Mucosa of rectum (tissue), 2 donors: ENCODE measurements around the gene DENND5A.
"Not testable (repeated sequence)": the region's sequence is repeated elsewhere in the genome, so short reads cannot be mapped to it uniquely, and the experiment has no call there.

Experiments used
- H3K27ac ChIP-seq, 2 donors: one replicate each; pipeline ENCODE4 v1.7.0; 2013; ENCODE audit warnings: inconsistent platforms in 2 of 2, low read depth in 2 of 2, low read length in 2 of 2
- H3K27me3 ChIP-seq, 2 donors: one replicate each; pipeline ENCODE4 v1.7.0; 2013; ENCODE audit warnings: low read length in 2 of 2; ENCODE audit not compliant: control insufficient read depth in 2 of 2, insufficient read depth in 2 of 2
- H3K36me3 ChIP-seq, 2 donors: one replicate each; pipeline ENCODE4 v1.7.0; 2013; ENCODE audit warnings: low read length in 2 of 2; ENCODE audit not compliant: control insufficient read depth in 2 of 2, insufficient read depth in 2 of 2
- H3K4me1 ChIP-seq, 2 donors: one replicate each; pipeline ENCODE4 v1.7.0; 2013; ENCODE audit warnings: low read length in 2 of 2, mild to moderate bottlenecking in 1 of 2; ENCODE audit not compliant: control insufficient read depth in 2 of 2, insufficient read depth in 2 of 2
- H3K4me3 ChIP-seq, 2 donors: one replicate each; pipeline ENCODE4 v1.7.0; 2013; ENCODE audit warnings: low read length in 2 of 2
- H3K9ac ChIP-seq, 2 donors: one replicate each; pipeline ENCODE4 v1.7.0; 2013; ENCODE audit warnings: low read length in 2 of 2, low read depth in 1 of 2, mild to moderate bottlenecking in 1 of 2
- H3K9me3 ChIP-seq, 2 donors: one replicate each; pipeline ENCODE4 v1.7.0; 2013; ENCODE audit warnings: low read length in 2 of 2; ENCODE audit not compliant: control insufficient read depth in 2 of 2
- donor health status: healthy.
- donor health status: Normal muscosa, but diverticular disease.

The DENND5A gene

DNA sequence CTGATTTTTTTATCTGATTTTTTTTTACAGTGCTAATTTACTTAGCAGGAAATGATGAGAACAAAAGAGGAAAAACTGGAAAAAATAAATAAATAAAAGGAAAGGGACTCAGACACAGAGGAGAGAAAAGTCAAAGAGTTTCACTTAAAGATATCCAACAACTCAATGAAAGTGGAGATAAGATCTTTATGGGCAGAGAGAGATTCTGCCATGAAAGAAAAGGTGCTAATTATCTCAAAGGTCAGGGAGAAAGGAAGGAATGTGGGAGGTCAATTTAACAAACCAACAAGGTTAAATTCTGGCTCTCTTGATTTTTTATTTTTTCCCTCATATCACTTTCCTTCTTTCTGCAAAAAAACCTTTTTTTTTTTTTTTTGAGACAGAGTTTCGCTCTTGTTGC is 86.0 kb downstream of the DENND5A start:
- H3K9ac ChIP-seq: no peak overlapping the region
- no peak overlapping the region for H3K4me3 ChIP-seq
- H3K9me3 ChIP-seq: no peaks in the 10 kb centered on the region
- H3K4me1 ChIP-seq: no peaks in the 10 kb centered on the region
- no peaks in the 10 kb centered on the region for H3K27me3 ChIP-seq
- peaks cover 0 to 3% of the 10 kb centered on the region in 2 donors for H3K36me3 ChIP-seq
- H3K27ac ChIP-seq: no peak overlapping the region

DNA sequence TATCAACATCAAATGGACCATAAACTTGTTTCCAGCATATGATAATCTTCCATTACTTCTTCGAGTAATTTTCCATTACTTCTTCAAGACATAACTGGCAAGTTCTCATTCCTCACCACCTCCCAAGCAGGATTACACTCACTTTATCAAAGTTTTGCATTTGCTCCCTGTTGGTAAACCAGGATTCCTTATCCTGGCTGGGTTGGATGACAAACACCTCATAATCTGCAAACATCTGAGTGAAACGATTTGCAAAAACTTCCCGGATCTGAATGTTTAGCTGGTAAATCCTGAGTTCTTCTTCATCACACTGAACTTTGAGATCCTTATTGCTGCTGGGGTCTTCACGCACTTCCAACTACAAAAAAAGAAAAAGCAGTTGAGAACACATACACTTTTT is 86.4 kb downstream of the DENND5A start:
- Histone ChIP-seq H3K9ac (no peak overlapping the region), H3K27me3 (no peaks in the 10 kb centered on the region), H3K27ac (no peak overlapping the region), H3K9me3 (no peaks in the 10 kb centered on the region), H3K4me3 (no peak overlapping the region), H3K36me3 (peaks cover 0 to 3% of the 10 kb centered on the region in 2 donors), H3K4me1 (no peaks in the 10 kb centered on the region)

DNA sequence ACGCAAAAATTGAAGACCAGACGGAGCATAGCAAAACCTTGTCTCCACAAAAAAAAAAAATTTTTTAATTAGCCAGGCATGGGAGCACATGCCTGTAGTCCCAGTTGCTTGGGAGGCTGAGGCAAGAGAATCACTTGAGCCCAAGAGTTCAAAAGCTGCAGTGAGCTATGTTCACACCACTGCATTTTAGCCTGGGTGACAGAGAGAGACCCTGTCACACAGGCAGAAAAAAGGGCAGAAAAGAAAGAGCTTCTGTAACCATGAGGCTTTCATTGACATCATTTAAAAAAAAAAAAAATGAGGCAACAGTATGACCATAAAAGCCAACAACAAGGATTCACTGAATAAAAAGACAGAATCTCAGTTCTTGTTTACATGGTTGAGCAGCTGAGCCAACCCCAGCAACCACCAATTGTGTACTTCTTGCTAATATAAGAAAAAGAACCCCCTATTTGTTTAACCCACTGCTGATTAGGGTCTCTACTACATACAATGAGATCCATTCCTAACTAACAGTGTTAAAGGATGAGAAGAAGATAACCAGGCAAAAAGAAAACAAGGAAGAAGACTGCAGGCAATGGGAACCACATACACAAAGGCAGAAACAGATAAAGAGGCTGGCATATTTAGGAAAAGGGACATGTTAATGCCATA is 87.6 kb downstream of the DENND5A start:
- peaks cover 0 to 3% of the 10 kb centered on the region in 2 donors for H3K36me3 ChIP-seq

DNA sequence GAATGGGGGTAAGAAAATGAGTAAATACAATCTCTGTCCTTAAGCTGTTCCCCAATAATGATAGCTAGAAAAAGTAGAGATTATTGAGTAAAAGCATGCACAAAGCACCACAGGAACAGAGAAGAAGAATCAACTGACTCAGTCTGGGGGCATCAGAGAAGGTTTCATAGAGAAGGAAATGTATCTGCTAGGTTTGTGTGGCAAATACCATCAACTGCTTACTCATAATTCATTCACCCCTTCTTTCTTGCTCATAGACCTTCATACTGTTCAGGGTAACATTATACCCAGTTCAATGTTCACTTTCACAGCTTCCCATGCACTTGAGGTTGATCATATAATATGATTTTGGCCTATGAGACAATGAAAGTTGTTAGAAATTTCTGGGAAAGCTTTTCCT is 88.6 kb downstream of the DENND5A start:
- Histone ChIP-seq H3K36me3 (peaks cover 0 to 3% of the 10 kb centered on the region in 2 donors), H3K4me3 (no peak overlapping the region), H3K9ac (no peak overlapping the region), H3K9me3 (no peaks in the 10 kb centered on the region), H3K27ac (no peak overlapping the region), H3K27me3 (no peaks in the 10 kb centered on the region), H3K4me1 (no peaks in the 10 kb centered on the region)

More for the DNA sequence above, 87.6 kb downstream of the DENND5A start:
- no peaks in the 10 kb centered on the region for H3K9me3 ChIP-seq
- H3K9ac ChIP-seq: no peak overlapping the region
- H3K27me3 ChIP-seq: no peaks in the 10 kb centered on the region
- no peaks in the 10 kb centered on the region for H3K4me1 ChIP-seq
- no peak overlapping the region for H3K4me3 ChIP-seq
- H3K27ac ChIP-seq: no peak overlapping the region

DNA sequence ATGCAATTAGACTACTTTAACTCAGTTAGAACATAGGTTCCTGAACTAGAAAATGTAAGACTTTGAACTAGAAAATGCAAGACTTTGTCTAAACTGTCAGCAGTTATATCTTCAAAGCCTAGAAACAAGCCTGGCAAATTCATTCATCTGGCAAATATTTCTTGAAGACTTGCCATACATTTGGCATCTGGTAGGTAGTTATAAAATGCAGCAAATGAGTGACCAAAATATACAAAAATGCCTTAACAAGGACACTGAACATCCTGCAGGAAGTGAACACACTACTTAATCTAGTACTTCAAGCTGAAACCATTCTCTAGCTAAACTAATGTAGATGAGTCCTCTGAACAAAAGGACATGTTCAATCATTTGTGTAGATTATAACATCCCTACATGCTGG is 89.0 kb downstream of the DENND5A start:
- no peaks in the 10 kb centered on the region for H3K9me3 ChIP-seq
- H3K9ac ChIP-seq: no peak overlapping the region
- H3K36me3 ChIP-seq: peaks cover 0 to 3% of the 10 kb centered on the region in 2 donors
- H3K27me3 ChIP-seq: no peaks in the 10 kb centered on the region
- H3K27ac ChIP-seq: no peak overlapping the region
- H3K4me1 ChIP-seq: no peaks in the 10 kb centered on the region
- H3K4me3 ChIP-seq: no peak overlapping the region

DNA sequence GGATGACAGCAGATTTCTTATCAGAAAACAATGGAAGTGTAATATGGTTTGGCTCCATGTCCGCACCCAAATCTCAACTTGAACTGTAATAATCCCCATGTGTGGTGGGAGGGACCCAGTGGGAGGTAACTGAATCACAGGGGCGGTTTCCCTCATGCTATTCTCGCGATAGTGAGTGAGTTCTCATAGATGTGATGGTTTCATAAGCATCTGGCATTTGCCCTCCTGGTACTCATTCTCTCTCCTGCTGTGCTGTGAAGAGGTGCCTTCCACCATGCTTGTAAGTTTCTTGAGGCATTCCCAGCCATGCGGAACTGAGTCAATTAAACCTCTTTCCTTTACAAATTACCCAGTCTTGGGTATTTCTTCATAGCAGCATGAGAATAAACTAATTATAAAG is 92.8 kb downstream of the DENND5A start:
- no peaks in the 10 kb centered on the region for H3K4me1 ChIP-seq
- H3K27me3 ChIP-seq: no peaks in the 10 kb centered on the region
- H3K9me3 ChIP-seq: no peaks in the 10 kb centered on the region
- H3K36me3 ChIP-seq: peaks cover 0 to 4% of the 10 kb centered on the region in 2 donors
- no peak overlapping the region for H3K9ac ChIP-seq
- H3K4me3 ChIP-seq: no peak overlapping the region
- H3K27ac ChIP-seq: no peak overlapping the region

DNA sequence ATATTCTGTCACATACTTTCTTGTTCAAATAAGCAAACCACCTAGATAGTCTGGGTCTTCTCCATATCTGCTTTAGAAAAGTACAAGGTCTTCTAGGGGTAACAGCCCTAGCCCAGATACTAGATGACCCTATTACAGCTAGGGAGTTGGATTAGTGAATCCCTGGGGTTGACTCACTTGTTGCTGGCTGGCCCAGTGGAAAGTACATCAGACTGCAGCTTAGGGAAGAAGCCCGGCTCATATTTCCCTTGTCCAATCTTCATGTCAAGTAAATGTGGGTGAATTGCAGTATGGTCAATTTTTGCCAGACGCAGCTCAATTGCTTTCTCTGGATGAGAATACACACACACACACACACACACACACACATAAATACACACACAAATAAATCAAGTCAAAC is 94.7 kb downstream of the DENND5A start:
- Histone ChIP-seq H3K4me3 (no peak overlapping the region), H3K9me3 (no peaks in the 10 kb centered on the region), H3K27ac (no peak overlapping the region), H3K9ac (no peak overlapping the region), H3K4me1 (no peaks in the 10 kb centered on the region), H3K36me3 (peaks cover 0 to 4% of the 10 kb centered on the region in 2 donors), H3K27me3 (no peaks in the 10 kb centered on the region)

DNA sequence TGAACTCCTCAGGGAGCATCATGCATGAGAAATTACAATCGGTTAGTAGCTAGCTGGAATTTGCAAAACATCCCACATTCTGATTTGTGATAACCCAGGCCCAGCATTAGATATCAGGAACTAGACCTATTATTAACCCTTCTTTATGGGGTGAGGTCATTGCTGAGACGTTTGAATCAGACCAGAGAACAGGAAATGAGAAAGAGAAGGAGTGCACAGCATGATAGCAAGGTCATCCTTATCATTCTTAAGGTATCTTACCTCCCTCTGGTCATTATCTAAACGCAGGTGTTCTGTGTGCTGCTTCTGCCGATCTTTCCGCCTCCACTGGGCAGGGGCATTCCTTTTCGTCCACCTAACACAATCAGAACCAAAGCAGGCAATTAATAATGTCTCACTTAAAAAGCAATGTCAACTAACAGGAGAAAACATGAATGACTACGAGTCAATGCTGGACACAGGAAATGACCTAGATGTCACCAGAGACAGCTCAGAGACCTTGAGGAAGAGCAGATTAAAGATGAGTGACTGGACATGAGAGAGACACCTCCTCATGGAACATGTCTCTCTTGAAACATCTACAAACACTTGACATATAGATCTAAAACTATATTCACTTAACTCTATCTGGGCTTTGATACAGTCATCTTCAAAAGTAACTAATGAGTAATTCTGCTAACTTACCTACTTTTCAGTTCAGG is 95.4 kb downstream of the DENND5A start:
- Histone ChIP-seq H3K27me3 (no peaks in the 10 kb centered on the region), H3K36me3 (peaks cover 0 to 4% of the 10 kb centered on the region in 2 donors), H3K9ac (no peak overlapping the region), H3K9me3 (no peaks in the 10 kb centered on the region), H3K27ac (no peak overlapping the region), H3K4me1 (no peaks in the 10 kb centered on the region), H3K4me3 (no peak overlapping the region)

DNA sequence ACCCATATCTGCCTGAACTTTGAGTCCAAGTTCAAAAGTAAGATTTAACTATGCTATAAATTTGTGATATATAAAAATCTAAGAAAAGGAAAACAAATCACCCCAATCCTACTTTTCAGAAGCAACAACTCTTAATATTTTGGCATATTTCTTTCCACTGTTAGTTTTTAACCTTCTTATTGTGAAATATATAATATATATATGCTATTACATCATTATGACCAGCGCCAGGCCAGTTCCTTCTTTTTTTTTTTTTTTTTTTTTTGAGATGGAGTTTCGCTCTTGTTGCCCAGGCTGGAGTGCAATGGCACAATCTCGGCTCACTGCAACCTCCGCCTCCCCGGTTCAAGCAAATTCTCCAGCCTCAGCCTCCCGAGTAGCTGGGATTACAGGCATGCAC is 103.2 kb downstream of the DENND5A start:
- not testable (repeated sequence) for H3K4me1 ChIP-seq, H3K9ac ChIP-seq, H3K36me3 ChIP-seq, H3K4me3 ChIP-seq, H3K9me3 ChIP-seq, H3K27ac ChIP-seq, H3K27me3 ChIP-seq

DNA sequence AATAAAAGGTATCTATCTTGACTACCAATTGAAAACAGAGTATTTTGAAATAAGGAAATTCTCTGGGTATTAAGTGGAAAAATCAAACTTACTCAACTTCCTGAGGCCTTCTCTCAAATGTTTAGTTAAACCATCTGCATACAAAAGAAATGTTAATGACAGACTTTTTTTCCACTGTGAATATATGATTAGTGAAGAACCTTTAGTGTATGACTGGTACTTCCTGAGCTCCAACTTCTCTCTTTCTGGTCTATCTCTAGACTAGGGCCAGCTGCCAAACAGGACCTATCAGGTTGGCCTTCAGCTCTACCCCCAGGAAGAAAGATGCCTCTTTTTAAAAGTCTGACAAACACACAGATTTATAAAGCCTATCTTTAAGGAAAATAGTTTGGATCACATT is 105.0 kb downstream of the DENND5A start:
- Histone ChIP-seq H3K9me3 (no peaks in the 10 kb centered on the region), H3K4me1 (no peaks in the 10 kb centered on the region), H3K4me3 (no peak overlapping the region), H3K27ac (no peak overlapping the region), H3K9ac (no peak overlapping the region), H3K36me3 (peaks cover 0 to 7% of the 10 kb centered on the region in 2 donors), H3K27me3 (no peaks in the 10 kb centered on the region)
